Endothelial cell of umbilical vein (primary cell): ENCODE data around the gene PPP1R9A. TPM values are rescaled to one million over a fixed set of nuclear protein-coding genes. Genes with fewer than 3 reads are reported as not detected.

Experiments used
- BruUV-seq: library from RNA; stranded (reverse); fragments of 400-500 nt; replicated peaks from 2 replicates; lab custom pipeline; 2021; lab: Mats Ljungman, UMichigan
- CTCF ChIA-PET: fragments of 300-600, 350-600 bp; sonication (Branson Sonifier 250); formaldehyde crosslinking; loops from one replicate; lab custom pipeline; 2021; ENCODE audit warnings: antibody characterized with exemption, inconsistent platforms; lab: Charles Lee
- POLR2A ChIA-PET: fragments of 300-600, 350-600 bp; sonication (Branson Sonifier 250); formaldehyde crosslinking; loops from one replicate; lab custom pipeline; 2021; ENCODE audit warnings: antibody characterized with exemption, inconsistent platforms; lab: Charles Lee
- DNase-seq: peaks from one replicate; pipeline ENCODE4 v3.0.0-alpha.2; 2011; ENCODE audit warnings: low read depth, low spot score
- FAIRE-seq: peaks from 2 replicates; lab custom pipeline; 2011; peaks lifted over from hg19 to GRCh38; lab: Jason Lieb, UNC
- H2AFZ ChIP-seq: 2 replicates; pipeline ENCODE4 v1.6.0; 2012; ENCODE audit warnings: low read depth, low read length, control low read depth, inconsistent platforms
- H3K27ac ChIP-seq: 2 replicates; pipeline ENCODE4 v1.5.1; 2011; ENCODE audit warnings: low read depth, mild to moderate bottlenecking, control low read depth, low read length, moderate library complexity; ENCODE audit not compliant: insufficient read depth
- H3K27me3 ChIP-seq, 2 experiments: 2 replicates each; pipeline versions ENCODE4 v1.6.0 to v1.6.1; 2011; ENCODE audit warnings: low read length in 2 of 2, mixed read lengths in 1 of 2; ENCODE audit not compliant: control insufficient read depth in 2 of 2, insufficient read depth in 2 of 2
- H3K36me3 ChIP-seq, 2 experiments: 2 replicates in 1 of 2; 3 replicates in 1 of 2; pipeline ENCODE4 v1.5.1; 2011; ENCODE audit warnings: low read length in 2 of 2, mild to moderate bottlenecking in 1 of 2, moderate library complexity in 1 of 2; ENCODE audit not compliant: control insufficient read depth in 2 of 2, insufficient read depth in 2 of 2; ENCODE audit errors: extremely low read depth in 1 of 2
- H3K4me1 ChIP-seq: 3 replicates; pipeline ENCODE4 v1.5.1; 2011; ENCODE audit warnings: mild to moderate bottlenecking, low read length; ENCODE audit not compliant: control insufficient read depth, insufficient read depth; ENCODE audit errors: extremely low read depth
- H3K4me2 ChIP-seq: 2 replicates; pipeline ENCODE4 v1.6.1; 2011; ENCODE audit warnings: low read length, control low read depth, mixed read lengths; ENCODE audit not compliant: insufficient read depth
- H3K4me3 ChIP-seq, 3 experiments: fragments of 200-600 bp in 1 of 3; sonication (generic), shearing (Covaris generic) in 1 of 3; replicated peaks in 1 of 3; 2 replicates each; pipeline ENCODE4 v1.5.1; 2011 to 2016; ENCODE audit warnings: control low read depth in 3 of 3, low read length in 3 of 3, mild to moderate bottlenecking in 2 of 3, inconsistent platforms in 1 of 3, low read depth in 1 of 3, moderate library complexity in 1 of 3; ENCODE audit not compliant: insufficient read depth in 1 of 3
- H3K79me2 ChIP-seq: 2 replicates; pipeline ENCODE4 v1.6.0; 2012; ENCODE audit warnings: low read length, inconsistent platforms; ENCODE audit not compliant: control insufficient read depth, insufficient read depth
- H3K9ac ChIP-seq: replicated peaks from 2 replicates; pipeline ENCODE3; 2011; ENCODE audit warnings: low read length, control low read depth; ENCODE audit not compliant: insufficient read depth; ENCODE audit errors: extremely low read depth
- H3K9me1 ChIP-seq: replicated peaks from 3 replicates; pipeline ENCODE4 v1.6.0; 2011; ENCODE audit warnings: mild to moderate bottlenecking, low read length; ENCODE audit not compliant: control insufficient read depth, insufficient read depth; ENCODE audit errors: extremely low read depth
- H3K9me3 ChIP-seq: replicated peaks from 2 replicates; pipeline ENCODE4 v1.5.1; 2012; ENCODE audit warnings: low read length, inconsistent platforms; ENCODE audit not compliant: control insufficient read depth, insufficient read depth
- H4K20me1 ChIP-seq: replicated peaks from 2 replicates; pipeline ENCODE3; 2011; ENCODE audit warnings: mild to moderate bottlenecking, low read length; ENCODE audit not compliant: control insufficient read depth, insufficient read depth; ENCODE audit errors: extremely low read depth
- EZH2 ChIP-seq: IDR thresholded peaks from 2 replicates; pipeline ENCODE4 v1.6.1; 2012; ENCODE audit warnings: borderline replicate concordance, low read depth, mild to moderate bottlenecking, moderate library complexity, low read length, inconsistent platforms; ENCODE audit not compliant: severe bottlenecking
- FOS ChIP-seq: IDR thresholded peaks from 2 replicates; pipeline ENCODE4 v1.6.1; 2011; ENCODE audit warnings: mild to moderate bottlenecking, low read length, moderate library complexity, borderline replicate concordance; ENCODE audit not compliant: insufficient read depth
- GATA2 ChIP-seq: IDR thresholded peaks from 2 replicates; pipeline ENCODE4 v1.7.0; 2011; ENCODE audit warnings: low read depth, mild to moderate bottlenecking, moderate library complexity, mixed read lengths, low read length; ENCODE audit not compliant: insufficient read length, insufficient read depth
- JUN ChIP-seq: IDR thresholded peaks from 2 replicates; pipeline ENCODE4 v1.6.1; 2011; ENCODE audit warnings: borderline replicate concordance, low read depth; ENCODE audit not compliant: insufficient read length, insufficient read depth
- MAX ChIP-seq: IDR thresholded peaks from 2 replicates; pipeline ENCODE4 v1.6.1; 2011; ENCODE audit not compliant: insufficient read depth, insufficient read length
- MYC ChIP-seq: IDR thresholded peaks from one replicate; pipeline ENCODE4 v1.6.1; 2011; ENCODE audit warnings: mild to moderate bottlenecking, low read depth, low read length
- POLR2A ChIP-seq: IDR thresholded peaks from 2 replicates; pipeline ENCODE4 v1.6.1; 2012; ENCODE audit warnings: low read depth, mild to moderate bottlenecking, control low read depth, low read length
- POLR2AphosphoS5 ChIP-seq: IDR thresholded peaks from 2 replicates; pipeline ENCODE4 v1.6.1; 2012; ENCODE audit warnings: low read depth, mild to moderate bottlenecking, control low read depth, low read length, moderate library complexity; ENCODE audit not compliant: insufficient read depth
- dilution Hi-C: fragments of 300-500 bp; cut with MboI; formaldehyde crosslinking; loops from one replicate; pipeline ENCODE4 v1.15.0; 2019; ENCODE audit warnings: low sequenced_read_pairs; ENCODE audit not compliant: extremely low pct_ligation_motif_present
- intact Hi-C: fragments of 100-400 bp; cut with micrococcal nuclease; formaldehyde crosslinking; loops from one replicate; pipeline ENCODE4 v1.10.0; 2022
- polyA plus RNA-seq, 4 experiments: library from polyadenylated mRNA; depleted of rRNA in 3 of 4; stranded (reverse) in 3 of 4; unstranded in 1 of 4; fragments of >200 nt; gene quantifications; 2 replicates each; pipeline versions ENCODE4 v1.2.1 to v1.2.3, GENCODE V29; 2011 to 2012; ENCODE audit warnings: missing spikeins in 1 of 4
- total RNA-seq: library from RNA; stranded (reverse); gene quantifications from 2 replicates; pipeline ENCODE4 v1.2.3, GENCODE V29; 2021
- TF ChIP-seq, protein P1 (sequence below), 2 donors: IDR thresholded peaks; 1 replicate in 1 of 2; 2 replicates in 1 of 2; pipeline ENCODE4 v1.5.1; 2011; ENCODE audit warnings: low read length in 2 of 2, mild to moderate bottlenecking in 2 of 2, moderate library complexity in 2 of 2, control low read depth in 1 of 2, inconsistent platforms in 1 of 2, low read depth in 1 of 2; ENCODE audit not compliant: insufficient read depth in 1 of 2; ENCODE audit errors: extremely low read depth in 1 of 2

Gene PPP1R9A
- total and polyA plus RNA-seq, 2 donors (not counting 3 experiments of a cell fraction or from before 2014, with no cell fraction given), result 0.50 to 3.0 TPM

DNA sequence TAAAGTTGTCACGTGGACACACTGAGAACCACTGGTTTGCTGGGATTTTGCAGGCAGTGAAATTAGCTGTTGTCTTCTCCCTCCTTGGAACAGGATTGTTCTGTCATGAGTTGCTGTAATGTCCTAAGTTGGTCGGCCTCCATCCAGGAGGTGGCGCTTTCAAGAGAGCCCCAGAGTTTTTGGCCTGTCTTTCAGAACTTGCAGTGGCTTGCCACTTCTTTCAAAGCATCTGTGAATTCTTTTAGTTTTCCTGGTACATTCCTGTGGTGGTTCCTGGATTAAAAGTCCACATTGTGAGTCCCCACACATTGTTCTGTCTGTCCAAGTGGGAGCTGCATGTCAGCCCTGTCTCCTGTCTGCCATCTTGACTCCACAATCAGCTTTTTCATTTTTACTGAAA is 283.1 kb downstream of the PPP1R9A start:
- dilution Hi-C loops (no loop called here), intact Hi-C loops (loop anchor here (10.0 kb wide), 1 partner anchor 546 kb away; no protein-coding TSS in a partner anchor)
- no peak overlapping the region for H3K9ac ChIP-seq
- FAIRE-seq (no peak), DNase-seq (no peak)
- H3K9me1 ChIP-seq, result no peaks in the 10 kb centered on the region
- no peak overlapping the region for H3K4me3 ChIP-seq
- TF ChIP-seq POLR2A, result no peak
- TF ChIP-seq POLR2AphosphoS5, result no peak
- ChIA-PET CTCF (interaction anchor here (1.2 kb wide), 1 partner anchor 286 kb away, joined by 7 read pairs; no protein-coding TSS in a partner anchor), POLR2A (no interaction called here)
- no peaks in the 10 kb centered on the region for H3K36me3 ChIP-seq
- H3K4me1 ChIP-seq, result no peaks in the 10 kb centered on the region
- H3K27ac ChIP-seq, result no peak overlapping the region
- H2AFZ ChIP-seq, result no peak overlapping the region
- H3K27me3 ChIP-seq, result no peaks in the 10 kb centered on the region
- BruUV-seq, result no TSS peak
- H4K20me1 ChIP-seq, result no peaks in the 10 kb centered on the region
- H3K79me2 ChIP-seq, result no peaks in the 10 kb centered on the region
- no peak overlapping the region for H3K4me2 ChIP-seq
- H3K9me3 ChIP-seq, result no peaks in the 10 kb centered on the region

- ChIA-PET POLR2A (no interaction called here), CTCF (interaction anchor here (0.9 kb wide), 1 partner anchor 742 kb away, joined by 3 read pairs; no protein-coding TSS in a partner anchor)
- Histone ChIP-seq H3K36me3 (no peaks in the 10 kb centered on the region), H3K9me3 (no peaks in the 10 kb centered on the region), H3K4me2 (no peak overlapping the region), H2AFZ (no peak overlapping the region), H3K27ac (no peak overlapping the region), H3K4me3 (no peak overlapping the region), H3K4me1 (no peaks in the 10 kb centered on the region), H3K9me1 (no peaks in the 10 kb centered on the region), H3K79me2 (no peaks in the 10 kb centered on the region), H3K9ac (no peak overlapping the region), H3K27me3 (no peaks in the 10 kb centered on the region), H4K20me1 (no peaks in the 10 kb centered on the region)
- no peak for TF ChIP-seq POLR2A
- no peak for TF ChIP-seq FOS
- TF ChIP-seq EZH2, result no peak
- no peak for TF ChIP-seq JUN
- TF ChIP-seq MAX, result no peak
- no peak for TF ChIP-seq MYC
- TF ChIP-seq, protein P1, sequence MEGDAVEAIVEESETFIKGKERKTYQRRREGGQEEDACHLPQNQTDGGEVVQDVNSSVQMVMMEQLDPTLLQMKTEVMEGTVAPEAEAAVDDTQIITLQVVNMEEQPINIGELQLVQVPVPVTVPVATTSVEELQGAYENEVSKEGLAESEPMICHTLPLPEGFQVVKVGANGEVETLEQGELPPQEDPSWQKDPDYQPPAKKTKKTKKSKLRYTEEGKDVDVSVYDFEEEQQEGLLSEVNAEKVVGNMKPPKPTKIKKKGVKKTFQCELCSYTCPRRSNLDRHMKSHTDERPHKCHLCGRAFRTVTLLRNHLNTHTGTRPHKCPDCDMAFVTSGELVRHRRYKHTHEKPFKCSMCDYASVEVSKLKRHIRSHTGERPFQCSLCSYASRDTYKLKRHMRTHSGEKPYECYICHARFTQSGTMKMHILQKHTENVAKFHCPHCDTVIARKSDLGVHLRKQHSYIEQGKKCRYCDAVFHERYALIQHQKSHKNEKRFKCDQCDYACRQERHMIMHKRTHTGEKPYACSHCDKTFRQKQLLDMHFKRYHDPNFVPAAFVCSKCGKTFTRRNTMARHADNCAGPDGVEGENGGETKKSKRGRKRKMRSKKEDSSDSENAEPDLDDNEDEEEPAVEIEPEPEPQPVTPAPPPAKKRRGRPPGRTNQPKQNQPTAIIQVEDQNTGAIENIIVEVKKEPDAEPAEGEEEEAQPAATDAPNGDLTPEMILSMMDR (IDR thresholded peaks at IDR 0.05; ENCODE audit: extremely low read depth in 1 of 2, insufficient read depth in 1 of 2, low read depth in 1 of 2, low read length in 2 of 2), result no peak
- TF ChIP-seq POLR2AphosphoS5, result no peak
- TF ChIP-seq GATA2, result no peak
- BruUV-seq, result no TSS peak
- DNase-seq, result no peak
- dilution Hi-C loops (no loop called here), intact Hi-C loops (loop anchor here (10.0 kb wide), 1 partner anchor 547 kb away; no protein-coding TSS in a partner anchor)
- FAIRE-seq, result no peak
Observed at GRCh38 chr7:95191795-95192194, 284.4 kb downstream of the PPP1R9A start.
